Upper lobe of left lung (tissue), 6 donors: ENCODE results near the gene ATMIN. TPM values are rescaled to one million over a fixed set of nuclear protein-coding genes. Genes with fewer than 3 reads are reported as not detected.

Source experiments
- ATAC-seq, 2 donors: fragments of 200-7000 bp; cut with Tn5 transposase; one replicate each; pipeline ENCODE4 v1.9.1; 2022; ENCODE audit warnings: mild to moderate bottlenecking in 2 of 2, moderate library complexity in 2 of 2; ENCODE audit not compliant: low FRiP score in 2 of 2
- DNase-seq, 2 donors: peaks; one replicate each; pipeline ENCODE4 v3.0.0-alpha.2; 2019 to 2020
- H3K27ac ChIP-seq, 4 donors: fragments of 200-600 bp; sonication (generic); one replicate each; pipeline ENCODE4 v1.5.1; 2016 to 2019
- H3K27me3 ChIP-seq, 4 donors: fragments of 200-600 bp; sonication (generic); one replicate each; pipeline ENCODE4 v1.5.1; 2017 to 2019
- H3K36me3 ChIP-seq, 4 donors: fragments of 200-600 bp; sonication (generic); one replicate each; pipeline ENCODE4 v1.5.1; 2016 to 2019
- H3K4me1 ChIP-seq, 4 donors: fragments of 200-600 bp; sonication (generic); one replicate each; pipeline ENCODE4 v1.5.1; 2018 to 2019
- H3K4me3 ChIP-seq, 4 donors: fragments of 200-600 bp; sonication (generic); one replicate each; pipeline ENCODE4 v1.5.1; 2017 to 2019; ENCODE audit warnings: mild to moderate bottlenecking in 2 of 4, moderate library complexity in 1 of 4
- H3K9me3 ChIP-seq, 4 donors: fragments of 200-600 bp; sonication (generic); one replicate each; pipeline ENCODE4 v1.5.1; 2018 to 2019
- EP300 ChIP-seq, 4 donors: sonication (generic); formaldehyde crosslinking; IDR thresholded peaks; one replicate each; pipeline ENCODE4 v1.5.1; 2017; ENCODE audit warnings: antibody characterized with exemption in 4 of 4, control low read depth in 2 of 4
- POLR2A ChIP-seq, 4 donors: fragments of 450-650 bp; IDR thresholded peaks; one replicate each; pipeline ENCODE4 v1.5.1; 2016 to 2017; ENCODE audit warnings: antibody characterized with exemption in 4 of 4, mild to moderate bottlenecking in 2 of 4
- POLR2AphosphoS5 ChIP-seq, 2 donors: sonication (generic); formaldehyde crosslinking; IDR thresholded peaks; one replicate each; pipeline ENCODE4 v1.5.1; 2017; ENCODE audit warnings: antibody characterized with exemption in 2 of 2
- WGBS, 2 donors: methylation state at CpG; one replicate each; pipeline ENCODE4 v1.1.5; 2017 to 2018; 5-methylcytosine and 5-hydroxymethylcytosine counted together
- total RNA-seq, 6 donors: library from RNA; depleted of rRNA in 4 of 6; stranded (reverse); fragments of >200 nt in 4 of 6; gene quantifications; one replicate each; pipeline versions ENCODE4 v1.1.0 to v1.2.1, GENCODE V29; 2016 to 2021
- TF ChIP-seq, protein P1 (sequence below), 6 experiments: fragments of 450-650 bp in 4 of 6; fragments of 200-600 bp in 2 of 6; sonication (generic) in 2 of 6; IDR thresholded peaks; one replicate each; pipeline ENCODE4 v1.5.1; 2016 to 2019; ENCODE audit warnings: antibody characterized with exemption in 6 of 6
- donor health status: DM: no; HTN: no; CAD: no; lungs with moderate emphysema.
- donor health status: DM: no; HTN: yes; CAD: no; lungs with severe emphysema.

Gene ATMIN
- total RNA-seq, 6 donors from 2014 or later: 8.9 to 30.7 (median 23.4) TPM

DNA sequence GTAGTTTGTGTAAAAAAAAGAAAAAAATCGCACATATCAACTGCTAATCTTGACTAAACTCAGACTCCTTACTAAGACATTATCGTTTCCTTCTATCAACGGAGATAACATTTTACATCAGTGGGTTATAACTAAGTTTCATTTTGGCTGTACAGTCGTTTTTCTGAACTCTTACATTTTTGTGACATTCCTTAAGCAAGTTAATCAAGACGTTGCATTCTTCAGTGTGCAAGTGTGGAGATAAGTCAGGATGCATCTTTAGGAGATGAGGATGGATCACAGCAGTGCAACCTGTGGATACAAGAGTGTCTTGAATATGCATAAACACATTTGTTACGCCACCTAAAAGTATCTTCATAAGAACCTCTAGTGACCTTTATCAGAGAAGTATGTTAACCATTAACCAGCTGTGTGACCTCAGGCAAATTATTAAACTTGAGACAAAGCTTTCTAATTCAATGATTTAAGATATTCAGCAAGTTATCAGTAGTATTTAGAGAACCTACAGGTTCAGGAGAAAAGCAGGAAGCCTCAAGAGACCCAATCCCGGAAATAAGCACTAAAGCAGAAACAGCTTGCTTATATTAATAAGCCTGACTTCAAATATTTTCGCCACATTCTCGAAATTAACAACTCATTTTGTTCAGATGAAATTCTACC is 38.4 kb upstream of the ATMIN start:
- Histone ChIP-seq H3K4me1 (peaks cover 0 to 7% (median 0%) of the 10 kb centered on the region in 4 donors), H3K9me3 (no peaks in the 10 kb centered on the region), H3K36me3 (no peaks in the 10 kb centered on the region), H3K4me3 (peak overlapping the region in 3 of 4 donors; percentile 12 to 36 (median 22)), H3K27ac (peak overlapping the region; percentile 10 to 58 (median 36)), H3K27me3 (no peaks in the 10 kb centered on the region)
- TF ChIP-seq EP300 (IDR thresholded peaks at IDR 0.05): no peak
- DNase-seq: no peak
- 23 to 35% methylated on average over 9 of the region's 9 CpGs for WGBS, 2 donors
- peak in 1 of 2 donors; percentile 51 for ATAC-seq

DNA sequence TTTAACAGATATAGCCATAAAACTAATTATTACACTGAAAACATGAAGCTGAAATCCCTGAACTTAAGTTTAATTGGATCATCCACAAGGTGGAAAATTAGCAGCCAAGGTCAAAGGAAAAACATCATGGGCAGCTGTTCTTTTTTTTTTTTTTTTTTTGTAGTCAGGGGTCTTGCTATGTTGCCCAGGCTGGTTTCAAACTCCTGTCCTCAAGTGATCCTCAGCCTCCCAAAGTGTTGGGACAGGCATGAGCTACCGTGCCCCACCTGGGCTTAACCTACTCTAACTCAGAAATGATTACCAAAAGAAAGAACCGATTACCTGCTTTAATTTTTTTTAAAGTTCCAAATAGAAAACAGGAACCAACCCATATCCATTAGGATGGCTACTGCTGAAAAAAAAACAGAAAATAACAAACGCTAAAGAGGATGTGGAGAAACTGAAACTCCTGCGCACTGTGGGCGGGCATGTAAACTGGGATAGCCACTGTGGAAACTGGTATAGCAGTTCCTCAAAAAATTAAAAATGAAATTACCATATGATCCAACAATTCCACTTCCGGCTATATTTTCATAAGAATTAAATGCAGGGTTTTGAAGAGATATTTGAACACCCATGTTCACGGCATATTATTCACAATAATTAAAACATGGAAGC is 37.5 kb upstream of the ATMIN start:
- Histone ChIP-seq H3K27me3 (no peaks in the 10 kb centered on the region), H3K9me3 (no peaks in the 10 kb centered on the region), H3K4me1 (peaks cover 0 to 7% (median 0%) of the 10 kb centered on the region in 4 donors), H3K27ac (peak overlapping the region in 3 of 4 donors; percentile 23 to 58 (median 49)), H3K4me3 (peak overlapping the region in 2 of 4 donors; percentile 22 to 36), H3K36me3 (no peaks in the 10 kb centered on the region)
- 74 to 86% methylated on average over 7 of the region's 7 CpGs for WGBS, 2 donors
- peak in 1 of 2 donors; percentile 34 for DNase-seq
- peak in 1 of 2 donors; percentile 72 for ATAC-seq
- TF ChIP-seq, protein P1, sequence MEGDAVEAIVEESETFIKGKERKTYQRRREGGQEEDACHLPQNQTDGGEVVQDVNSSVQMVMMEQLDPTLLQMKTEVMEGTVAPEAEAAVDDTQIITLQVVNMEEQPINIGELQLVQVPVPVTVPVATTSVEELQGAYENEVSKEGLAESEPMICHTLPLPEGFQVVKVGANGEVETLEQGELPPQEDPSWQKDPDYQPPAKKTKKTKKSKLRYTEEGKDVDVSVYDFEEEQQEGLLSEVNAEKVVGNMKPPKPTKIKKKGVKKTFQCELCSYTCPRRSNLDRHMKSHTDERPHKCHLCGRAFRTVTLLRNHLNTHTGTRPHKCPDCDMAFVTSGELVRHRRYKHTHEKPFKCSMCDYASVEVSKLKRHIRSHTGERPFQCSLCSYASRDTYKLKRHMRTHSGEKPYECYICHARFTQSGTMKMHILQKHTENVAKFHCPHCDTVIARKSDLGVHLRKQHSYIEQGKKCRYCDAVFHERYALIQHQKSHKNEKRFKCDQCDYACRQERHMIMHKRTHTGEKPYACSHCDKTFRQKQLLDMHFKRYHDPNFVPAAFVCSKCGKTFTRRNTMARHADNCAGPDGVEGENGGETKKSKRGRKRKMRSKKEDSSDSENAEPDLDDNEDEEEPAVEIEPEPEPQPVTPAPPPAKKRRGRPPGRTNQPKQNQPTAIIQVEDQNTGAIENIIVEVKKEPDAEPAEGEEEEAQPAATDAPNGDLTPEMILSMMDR (IDR thresholded peaks at IDR 0.05): no peak
- no peak for TF ChIP-seq POLR2A (IDR thresholded peaks at IDR 0.05)
- TF ChIP-seq POLR2AphosphoS5 (IDR thresholded peaks at IDR 0.05): no peak
- TF ChIP-seq EP300 (IDR thresholded peaks at IDR 0.05): no peak

DNA sequence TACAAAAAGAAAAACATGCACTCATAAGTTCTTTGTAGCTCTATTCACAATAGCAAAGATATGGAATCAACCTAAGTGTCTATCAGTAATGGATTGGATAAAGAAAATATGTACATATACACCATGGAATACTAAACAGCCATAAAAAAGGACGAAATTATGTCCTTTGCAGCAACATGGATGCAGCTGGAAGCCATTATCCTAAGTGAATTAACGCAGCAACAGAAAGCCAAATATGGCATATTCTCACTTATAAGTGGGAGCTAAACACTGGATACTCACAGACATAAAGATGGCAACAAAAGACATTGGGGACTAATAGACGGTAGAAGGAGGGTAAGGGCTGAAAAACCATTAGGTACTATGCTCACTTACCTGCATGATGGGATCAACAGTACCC is 34.8 kb upstream of the ATMIN start:
- H3K36me3 ChIP-seq: no peaks in the 10 kb centered on the region
- ATAC-seq (no peak), DNase-seq (no peak)
- no peaks in the 10 kb centered on the region for H3K9me3 ChIP-seq
- no peak overlapping the region for H3K27ac ChIP-seq
- 93 to 95% methylated on average over 3 of the region's 3 CpGs for WGBS, 2 donors
- peaks cover 18 to 27% (median 21%) of the 10 kb centered on the region in 4 donors for H3K4me1 ChIP-seq
- no peak overlapping the region for H3K4me3 ChIP-seq
- H3K27me3 ChIP-seq: no peaks in the 10 kb centered on the region
- no peak for TF ChIP-seq POLR2AphosphoS5 (IDR thresholded peaks at IDR 0.05)

DNA sequence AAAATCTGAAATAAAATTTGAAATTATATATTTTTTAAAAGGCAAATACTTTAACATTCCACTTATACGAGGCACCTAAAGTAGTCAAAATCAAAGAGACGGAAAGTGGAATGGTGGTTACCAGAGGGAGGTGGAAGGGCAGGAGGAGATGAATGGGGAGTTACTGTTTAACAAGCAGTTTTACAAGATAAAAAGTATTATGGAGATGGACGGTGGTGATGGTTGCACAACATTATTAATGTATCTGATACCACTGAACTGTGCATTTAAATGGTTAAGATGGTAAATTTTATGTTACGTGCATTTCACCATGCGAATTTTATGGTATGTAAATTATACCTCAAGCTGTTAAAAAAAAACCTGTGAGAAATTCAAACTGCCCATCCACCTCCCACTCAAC is 34.3 kb upstream of the ATMIN start:
- no peak for ATAC-seq
- Histone ChIP-seq H3K4me1 (peaks cover 18 to 27% (median 23%) of the 10 kb centered on the region in 4 donors), H3K4me3 (no peak overlapping the region), H3K27me3 (no peaks in the 10 kb centered on the region), H3K9me3 (no peaks in the 10 kb centered on the region), H3K27ac (no peak overlapping the region), H3K36me3 (no peaks in the 10 kb centered on the region)
- TF ChIP-seq POLR2A (IDR thresholded peaks at IDR 0.05) (no peak), EP300 (IDR thresholded peaks at IDR 0.05) (no peak), POLR2AphosphoS5 (IDR thresholded peaks at IDR 0.05) (no peak)
- TF ChIP-seq, protein P1 (IDR thresholded peaks at IDR 0.05): no peak
- DNase-seq: no peak
- WGBS, 2 donors: 79 to 83% methylated on average over 5 of the region's 5 CpGs

DNA sequence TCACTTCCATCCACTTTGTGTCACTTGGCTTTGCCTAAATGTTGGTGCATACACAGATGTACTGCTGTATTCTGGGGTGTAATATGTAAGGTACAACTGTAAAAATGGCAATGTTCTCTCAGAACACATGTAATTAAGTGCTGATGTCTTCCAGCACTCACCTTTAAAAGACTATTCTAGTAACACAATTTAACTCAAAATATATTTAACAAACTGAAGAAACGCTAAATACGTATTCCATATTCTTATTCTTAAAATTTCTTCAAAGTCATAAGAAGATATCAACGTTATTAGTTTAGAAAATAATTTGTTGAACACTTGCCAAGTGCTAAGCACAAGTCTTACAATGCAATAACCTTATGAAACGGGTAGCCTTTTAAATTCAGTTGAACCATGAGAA is 32.6 kb upstream of the ATMIN start:
- TF ChIP-seq, protein P1 (IDR thresholded peaks at IDR 0.05): no peak
- TF ChIP-seq POLR2A (IDR thresholded peaks at IDR 0.05): no peak
- TF ChIP-seq EP300 (IDR thresholded peaks at IDR 0.05): no peak
- no peak for TF ChIP-seq POLR2AphosphoS5 (IDR thresholded peaks at IDR 0.05)
- H3K27ac ChIP-seq: peak overlapping the region in 2 of 4 donors; percentile 53 to 74
- no peak overlapping the region for H3K4me3 ChIP-seq
- H3K27me3 ChIP-seq: no peaks in the 10 kb centered on the region
- 70 to 77% methylated on average over 4 of the region's 4 CpGs for WGBS, 2 donors
- H3K36me3 ChIP-seq: no peaks in the 10 kb centered on the region
- DNase-seq (no peak), ATAC-seq (no peak)
- peaks cover 20 to 26% (median 24%) of the 10 kb centered on the region in 4 donors for H3K4me1 ChIP-seq
- H3K9me3 ChIP-seq: no peaks in the 10 kb centered on the region
